K562 (cell line): ENCODE results near the gene ARID5B. TPM values are rescaled to one million over a fixed set of nuclear protein-coding genes. Genes with fewer than 3 reads are reported as not detected.

Experiments
- ARID1B ChIP-seq: fragments of 450-650 bp; IDR thresholded peaks from 2 replicates; pipeline ENCODE4 v1.6.1; 2016; ENCODE audit warnings: antibody characterized with exemption, mild to moderate bottlenecking, inconsistent platforms
- CHCHD3 ChIP-seq: fragments of 250-450 bp; sonication (Bioruptor Pico); IDR thresholded peaks from 2 replicates; pipeline ENCODE4 v2.1.2; 2022; ENCODE audit warnings: mild to moderate bottlenecking
- CREB3L1 ChIP-seq: fragments of 450-650 bp; IDR thresholded peaks from 2 replicates; pipeline ENCODE4 v1.6.1; 2014; ENCODE audit warnings: low read depth, mild to moderate bottlenecking, moderate library complexity, borderline replicate concordance
- DNMT1 ChIP-seq: fragments of 450-650 bp; IDR thresholded peaks from 2 replicates; pipeline ENCODE4 v1.6.1; 2016; ENCODE audit warnings: antibody characterized with exemption, mild to moderate bottlenecking
- DPF2 ChIP-seq: fragments of 450-650 bp; IDR thresholded peaks from 2 replicates; pipeline ENCODE4 v1.6.1; 2016
- ELK1 ChIP-seq: sonication (generic); formaldehyde crosslinking; IDR thresholded peaks from 2 replicates; pipeline ENCODE4 v1.8.1; 2022; ENCODE audit warnings: missing genetic modification reagents
- ELK3 ChIP-seq: fragments of 450-650 bp; formaldehyde crosslinking; IDR thresholded peaks from 2 replicates; pipeline ENCODE4 v1.4.0; 2020; ENCODE audit warnings: mild to moderate bottlenecking
- FOXP4 ChIP-seq: sonication (generic); formaldehyde crosslinking; IDR thresholded peaks from 2 replicates; pipeline ENCODE4 v1.8.0; 2022; ENCODE audit warnings: mild to moderate bottlenecking, missing genetic modification reagents, borderline replicate concordance
- KDM4B ChIP-seq, 2 experiments: fragments of 450-650 bp in 1 of 2; sonication (generic) in 1 of 2; IDR thresholded peaks; 2 replicates each; pipeline ENCODE4 v1.6.1; 2016 to 2017; ENCODE audit warnings: borderline replicate concordance in 2 of 2, antibody characterized with exemption in 1 of 2, low read depth in 1 of 2, mild to moderate bottlenecking in 1 of 2
- KLF16 ChIP-seq: IDR thresholded peaks from 2 replicates; pipeline ENCODE4 v1.6.1; 2016; ENCODE audit warnings: antibody characterized with exemption
- MCM7 ChIP-seq, 2 experiments: fragments of 450-650 bp; IDR thresholded peaks; 2 replicates each; pipeline ENCODE4 v1.6.1; 2016 to 2018
- MEF2D ChIP-seq: conservative IDR thresholded peaks from 2 replicates; pipeline ENCODE4 v1.6.1; 2016; ENCODE audit warnings: low read depth, missing genetic modification characterization, missing compliant biosample characterization
- RNF2 ChIP-seq: sonication (generic); IDR thresholded peaks from 2 replicates; pipeline ENCODE4 v1.6.1; 2016
- SNRNP70 ChIP-seq: fragments of 200-400 bp; formaldehyde crosslinking; optimal IDR thresholded peaks from 2 replicates; pipeline ENCODE3; 2017; ENCODE audit warnings: low read depth, low read length
- SPI1 ChIP-seq: IDR thresholded peaks from 2 replicates; pipeline ENCODE4 v1.6.1; 2011; ENCODE audit warnings: low read depth, low read length, control low read depth, borderline replicate concordance
- STAG1 ChIP-seq: sonication (generic); formaldehyde crosslinking; IDR thresholded peaks from 2 replicates; pipeline ENCODE4 v1.5.0; 2020; ENCODE audit warnings: missing genetic modification reagents, borderline replicate concordance
- STAT5A ChIP-seq: IDR thresholded peaks from 2 replicates; pipeline ENCODE4 v1.6.1; 2012; ENCODE audit warnings: low read length, inconsistent platforms, borderline replicate concordance
- TCFL5 ChIP-seq: fragments of 250-450 bp; sonication (Bioruptor Pico); conservative IDR thresholded peaks from 2 replicates; pipeline ENCODE4 v1.6.1; 2021; ENCODE audit warnings: mild to moderate bottlenecking, moderate library complexity, matching md5 sums
- TRIM28 ChIP-seq: fragments of 450-650 bp; IDR thresholded peaks from 2 replicates; pipeline ENCODE4 v1.6.1; 2017
- U2AF2 ChIP-seq: fragments of 200-400 bp; formaldehyde crosslinking; optimal IDR thresholded peaks from 2 replicates; pipeline ENCODE3; 2017; ENCODE audit warnings: low read depth, mild to moderate bottlenecking, low read length
- YY1 ChIP-seq, 3 experiments: IDR thresholded peaks; 2 replicates each; pipeline ENCODE4 v1.6.1; 2011; ENCODE audit warnings: low read length in 2 of 3, mild to moderate bottlenecking in 2 of 3, moderate library complexity in 2 of 3, borderline replicate concordance in 1 of 3, control low read depth in 1 of 3, low read depth in 1 of 3; ENCODE audit not compliant: insufficient read depth in 3 of 3, insufficient replicate concordance in 2 of 3, control insufficient read depth in 1 of 3, insufficient read length in 1 of 3; ENCODE audit errors: extremely low read depth in 1 of 3
- ZNF174 ChIP-seq: fragments of 250-450 bp; sonication (Bioruptor Pico); IDR thresholded peaks from 2 replicates; pipeline ENCODE4 v1.4.0; 2020; ENCODE audit warnings: mild to moderate bottlenecking
- ZNF212 ChIP-seq: fragments of 450-650 bp; formaldehyde crosslinking; IDR thresholded peaks from 2 replicates; pipeline ENCODE4 v1.4.0; 2020; ENCODE audit warnings: mild to moderate bottlenecking
- ZNF280A ChIP-seq: fragments of 450-650 bp; IDR thresholded peaks from 2 replicates; pipeline ENCODE4 v1.6.1; 2018; ENCODE audit warnings: mild to moderate bottlenecking, low read depth; ENCODE audit not compliant: partially characterized antibody
- polyA plus RNA-seq, 8 experiments: library from polyadenylated mRNA; depleted of rRNA in 4 of 8; stranded (reverse) in 5 of 8; unstranded in 3 of 8; fragments of >200 nt; fragmentation: Nextera tagmentation in 2 of 8; fragmentation: Illumina TruSeq in 1 of 8; extraction: Ambion mirVana in 2 of 8; extraction: Trizol in 1 of 8; gene quantifications; 2 replicates each; pipeline versions ENCODE4 v1.2.1 to v1.2.3, GENCODE V29; 2011 to 2014; ENCODE audit warnings: inconsistent platforms in 1 of 8, missing spikeins in 1 of 8
- total RNA-seq, 7 experiments: library from RNA; depleted of rRNA in 6 of 7; stranded (reverse); fragments of >200 nt in 6 of 7; fragmentation: Illumina TruSeq in 2 of 7; extraction: Trizol in 2 of 7; gene quantifications; 2 replicates each; pipeline versions ENCODE4 v1.2.1 to v1.2.3, GENCODE V29; 2011 to 2021; ENCODE audit warnings: low replicate concordance in 1 of 7

Gene ARID5B
- total and polyA plus RNA-seq, 9 of the 15 experiments (the other 6 are each of a cell fraction or from before 2014, with no cell fraction given): 0.48 to 1.6 (median 0.80) TPM

GRCh38 chr10:61981460-61981859, 80.0 kb downstream of the ARID5B start (continued):
- TF ChIP-seq ELK1: no peak
- TF ChIP-seq FOXP4: no peak
- no peak for TF ChIP-seq YY1 (IDR thresholded peaks at IDR 0.05; ENCODE audit: borderline replicate concordance in 1 of 3, control insufficient read depth in 1 of 3, extremely low read depth in 1 of 3, insufficient read depth in 3 of 3, insufficient read length in 1 of 3, insufficient replicate concordance in 2 of 3, low read depth in 1 of 3, low read length in 2 of 3)
- no peak for TF ChIP-seq U2AF2
- TF ChIP-seq ZNF174 (CRISPR knock-in tag): no peak
- no peak for TF ChIP-seq STAG1 (CRISPR knock-in tag)
- no peak for TF ChIP-seq CHCHD3 (CRISPR knock-in tag)
- no peak for TF ChIP-seq MCM7 (IDR thresholded peaks at IDR 0.05)
- no peak for TF ChIP-seq DNMT1
- 0 out of 2 replicates have a peak, but pooled peaks have one; percentile 33 for TF ChIP-seq RNF2
- no peak for TF ChIP-seq SPI1
- TF ChIP-seq MEF2D (tag): no peak
- TF ChIP-seq TCFL5 (CRISPR knock-in tag): no peak
- no peak for TF ChIP-seq ZNF280A
- peak; percentile 67 for TF ChIP-seq ARID1B
- TF ChIP-seq SNRNP70: no peak
- no peak for TF ChIP-seq TRIM28
- TF ChIP-seq STAT5A: 0 out of 2 replicates have a peak, but pooled peaks have one; percentile 26
- no peak for TF ChIP-seq KDM4B (IDR thresholded peaks at IDR 0.05; ENCODE audit: borderline replicate concordance in 2 of 2, low read depth in 1 of 2)
- TF ChIP-seq CREB3L1: no peak
- TF ChIP-seq ELK3: no peak
- peak; percentile 72 for TF ChIP-seq DPF2
- no peak for TF ChIP-seq ZNF212 (CRISPR knock-in tag)
- TF ChIP-seq KLF16: no peak
